ENCODE data around the gene B3GAT1.

GRCh38 chr11:134455516-134455915 is 43.5 kb upstream of the B3GAT1 start:
- TF ChIP-seq CTCF (IDR thresholded peaks at IDR 0.05) (no peak), POLR2AphosphoS5 (IDR thresholded peaks at IDR 0.05; ENCODE audit: insufficient read depth in 1 of 2, low read depth in 1 of 2) (no peak)
